HG02973 (cell line): ENCODE results near the gene SREBF2.
"Not testable (repeated sequence)": the region's sequence is repeated elsewhere in the genome, so short reads cannot be mapped to it uniquely, and the experiment has no call there.

Source experiments
- ATAC-seq: cut with Tn5 transposase; IDR thresholded peaks from one replicate; pipeline ENCODE4 v1.9.1; 2021; ENCODE audit warnings: moderate library complexity; ENCODE audit not compliant: unreplicated experiment

Gene SREBF2

DNA sequence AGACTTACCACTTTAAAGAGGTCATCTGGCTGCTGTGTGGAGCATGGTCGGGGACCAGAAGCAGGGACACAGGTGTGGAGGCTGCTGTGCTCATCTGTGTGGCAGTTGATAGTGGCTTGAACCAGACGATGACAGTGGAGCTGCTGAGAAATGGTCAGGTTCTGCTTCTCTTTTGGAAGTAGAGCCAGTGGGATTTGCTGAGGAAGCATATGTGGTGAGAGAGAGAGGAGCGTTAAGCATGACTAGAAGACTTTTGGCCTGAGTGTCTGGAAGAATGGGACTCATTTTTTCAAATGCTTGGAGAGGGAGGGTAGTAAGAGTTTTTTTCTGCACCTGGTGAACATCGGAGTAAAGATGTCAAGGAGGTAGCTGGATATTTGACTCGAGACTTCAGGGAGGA, 12.5 kb upstream of the SREBF2 start:
- ATAC-seq = no peak

DNA sequence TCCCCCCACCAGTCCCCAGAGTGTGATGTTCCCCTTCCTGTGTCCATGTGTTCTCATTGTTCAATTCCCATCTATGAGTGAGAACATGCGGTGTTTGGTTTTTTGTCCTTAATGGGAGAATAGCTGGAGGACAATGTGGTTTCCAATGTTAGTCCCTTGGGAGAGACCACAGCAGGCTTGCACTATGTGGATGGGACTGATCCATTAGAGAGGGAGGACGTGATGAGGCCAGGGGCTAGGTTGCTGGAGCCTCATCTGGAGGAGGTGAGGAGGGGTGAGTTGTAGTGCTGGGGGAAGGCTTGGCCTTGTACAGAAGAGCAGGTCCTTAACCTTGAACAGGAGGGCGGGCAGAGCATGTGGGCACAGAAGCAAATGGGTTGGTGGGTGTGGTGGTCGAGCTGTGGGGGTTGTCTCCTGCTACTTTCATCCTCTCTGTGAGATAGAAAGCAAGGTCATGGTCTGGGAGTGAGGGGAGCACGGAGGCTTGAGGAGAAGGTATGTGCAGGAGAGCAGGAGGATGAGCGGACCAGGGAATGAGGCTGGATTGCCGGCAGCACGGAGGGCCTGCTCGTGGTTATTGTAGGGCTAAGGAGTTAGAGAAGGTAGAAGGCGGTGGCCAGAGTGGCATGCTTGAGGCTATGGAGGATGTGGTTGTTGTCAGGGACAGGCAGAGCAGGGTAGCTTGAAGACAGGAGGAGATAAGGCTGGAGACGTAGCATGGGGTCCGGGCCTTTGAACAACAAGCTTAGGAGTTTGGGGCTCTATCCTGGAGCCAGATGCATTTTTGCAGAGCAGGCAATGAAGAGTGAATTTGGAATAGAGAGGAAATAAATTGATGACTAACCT, 11.2 kb upstream of the SREBF2 start:
- no peak for ATAC-seq

GRCh38 chr22:41822317-41823057, 10.4 kb upstream of the SREBF2 start:
- ATAC-seq = no peak

DNA sequence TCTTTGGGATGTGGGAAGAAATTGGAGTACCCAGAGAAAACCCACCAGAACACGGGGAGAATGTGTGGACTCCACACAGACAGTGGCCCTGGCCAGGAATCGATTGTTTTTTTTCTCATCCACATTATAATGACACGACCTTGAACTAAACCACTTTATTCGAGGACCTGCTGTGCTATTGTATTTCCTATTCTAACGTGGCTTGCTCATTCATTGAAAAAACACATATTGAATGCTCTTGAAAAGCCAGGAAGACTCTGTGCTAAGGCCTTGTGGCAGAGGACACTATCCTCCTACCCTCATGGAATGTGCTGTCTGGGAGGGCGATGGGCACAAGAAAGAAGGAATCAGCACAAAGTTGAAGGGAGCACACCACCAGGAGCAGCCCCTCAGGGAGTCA, 9.1 kb upstream of the SREBF2 start:
- no peak for ATAC-seq

DNA sequence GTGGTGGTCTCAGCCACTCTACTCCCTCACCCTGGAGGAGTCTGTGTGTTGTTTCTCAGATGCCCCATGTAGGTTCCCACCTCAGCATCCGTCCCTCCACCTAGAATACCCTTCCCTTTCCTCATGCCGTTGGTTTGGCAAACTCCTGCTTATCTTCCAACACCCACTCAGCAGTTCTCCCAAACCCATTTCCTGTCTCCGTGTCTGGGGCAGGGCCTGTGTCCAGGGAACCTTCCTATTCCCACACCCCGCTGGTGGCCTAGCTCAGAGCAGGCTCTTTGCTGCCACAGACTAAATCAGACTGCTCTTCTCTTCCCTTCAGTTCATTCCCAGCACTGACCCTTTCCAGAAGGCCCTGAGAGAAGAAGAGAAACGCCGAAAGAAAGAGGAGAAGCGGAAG, 7.5 kb upstream of the SREBF2 start:
- ATAC-seq = no peak

- ATAC-seq = no peak
Measured at GRCh38 chr22:41826021-41826420, 6.9 kb upstream of the SREBF2 start.

DNA sequence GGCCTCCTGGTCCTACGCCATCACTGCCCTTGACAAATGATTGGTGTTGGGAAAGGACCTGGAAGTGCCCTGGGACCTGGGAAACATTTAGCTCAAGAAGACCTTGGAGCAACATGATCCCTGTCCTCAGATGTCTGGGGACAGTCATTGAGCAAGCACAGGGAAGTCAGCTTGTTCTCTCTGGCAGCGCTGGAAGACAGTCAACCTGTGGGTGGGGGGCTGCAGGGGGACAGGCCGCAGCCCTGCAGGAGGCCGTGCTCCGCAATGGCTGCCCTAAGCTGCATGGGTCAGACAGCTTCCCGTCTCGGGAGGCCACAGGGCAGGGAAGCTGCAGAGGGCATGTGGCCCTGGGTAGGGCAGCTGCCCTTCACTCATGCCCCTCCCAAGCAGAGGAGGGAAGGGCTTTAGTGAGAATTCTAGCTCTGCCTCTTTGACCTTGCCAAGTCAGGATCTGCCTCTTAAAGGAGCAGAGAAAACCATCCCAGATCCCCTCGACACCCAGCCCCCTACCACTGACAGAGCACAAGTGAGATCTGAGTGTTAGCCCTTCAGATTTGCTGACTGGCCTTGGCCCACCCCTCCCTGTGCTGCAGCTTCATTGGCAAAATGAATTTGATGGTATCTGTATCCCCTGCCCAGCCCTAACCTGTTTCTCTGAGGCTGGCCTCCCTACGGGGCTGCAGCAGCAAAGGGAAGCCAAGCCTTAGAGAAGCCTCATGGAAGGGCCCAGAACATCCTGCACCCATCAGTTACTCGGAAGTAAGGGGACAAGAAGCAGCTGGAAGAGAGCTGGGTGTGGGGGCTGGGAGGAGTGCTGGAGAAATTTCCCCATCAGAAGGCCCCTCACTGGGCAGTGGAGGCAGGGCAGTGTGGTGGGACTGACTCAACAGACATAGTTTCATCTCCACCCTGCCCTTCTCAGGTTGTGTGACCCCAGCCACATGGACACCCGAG, 6.2 kb upstream of the SREBF2 start:
- no peak for ATAC-seq

- no peak for ATAC-seq
Measured at GRCh38 chr22:41827671-41828070, 5.2 kb upstream of the SREBF2 start.

- no peak for ATAC-seq
Measured at GRCh38 chr22:41828516-41828915, 4.4 kb upstream of the SREBF2 start.

DNA sequence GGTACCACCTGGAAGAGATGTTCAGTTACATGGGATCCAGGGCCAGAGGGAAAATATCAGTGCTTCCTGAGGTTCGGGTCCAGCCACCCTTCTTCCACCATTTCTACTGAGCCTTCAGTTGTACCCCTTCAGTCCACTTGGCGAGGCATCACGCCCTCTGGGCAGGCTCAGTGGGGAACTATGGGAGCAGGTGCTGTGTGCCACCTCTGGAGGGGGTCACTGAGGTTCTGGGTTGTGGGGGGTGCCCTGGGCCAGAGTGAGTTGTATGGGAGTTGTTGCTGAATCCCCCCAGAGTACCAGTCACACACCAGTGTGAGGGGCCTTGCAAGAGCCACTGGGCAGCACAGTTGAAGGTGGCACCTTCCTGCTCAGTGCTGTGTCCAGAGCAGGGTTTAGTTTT, 2.7 kb upstream of the SREBF2 start:
- ATAC-seq = no peak

DNA sequence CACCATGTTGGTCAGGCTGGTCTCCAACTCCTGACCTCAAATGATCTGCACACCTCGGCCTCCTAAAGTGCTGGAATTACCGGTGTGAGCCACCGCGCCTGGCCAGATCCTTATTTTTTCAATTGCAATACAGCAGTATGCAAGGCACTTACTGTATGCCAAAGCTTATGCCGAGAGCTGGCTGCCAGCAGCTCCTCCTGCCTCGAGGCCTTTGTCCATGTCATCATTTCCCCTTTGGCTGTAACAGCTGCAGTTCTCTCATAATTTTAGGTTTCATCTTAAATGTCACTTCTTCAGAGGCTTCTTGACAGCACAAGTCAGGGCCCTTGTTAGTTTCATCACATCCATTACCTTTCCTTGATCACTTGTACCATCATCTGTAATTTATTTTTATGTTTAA, 1.5 kb upstream of the SREBF2 start:
- ATAC-seq = no peak

DNA sequence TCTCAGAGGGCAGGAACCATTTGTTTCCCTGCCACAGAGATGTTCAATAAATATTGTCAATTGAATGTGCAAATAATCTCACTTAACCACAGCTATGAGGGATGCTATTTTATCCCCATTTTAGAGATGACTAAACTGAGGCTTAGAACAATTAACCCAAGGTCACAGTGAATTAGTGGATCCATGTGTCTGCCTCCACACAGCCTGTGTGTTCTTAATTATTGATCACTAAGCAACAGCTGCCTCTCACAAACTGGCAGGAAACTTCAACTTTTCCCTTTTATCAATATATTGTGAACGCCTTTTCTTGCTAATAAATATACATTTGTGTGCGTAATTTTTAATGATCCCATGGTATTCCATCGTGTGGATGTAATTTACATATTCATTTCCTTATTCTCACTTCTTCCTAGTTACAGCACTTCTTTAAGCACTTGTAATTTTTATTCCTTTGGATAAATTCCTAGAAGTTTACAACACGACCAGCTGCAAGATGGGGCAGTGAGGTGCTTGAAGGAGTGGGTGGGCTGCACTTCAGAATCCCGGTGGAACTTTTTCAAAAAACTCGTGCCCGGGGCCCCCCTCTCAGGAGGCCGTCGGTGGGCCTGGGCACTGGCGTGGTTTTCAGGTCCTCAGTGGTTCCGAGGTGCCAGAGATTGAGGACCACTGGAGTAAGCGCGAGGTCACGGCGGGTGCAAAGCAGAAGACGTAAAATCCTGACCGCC, 915 bp upstream of the SREBF2 start:
- no peak for ATAC-seq

GRCh38 chr22:41833369-41834004, 582 bp downstream of the SREBF2 start:
- peak; percentile 21 for ATAC-seq

- ATAC-seq = no peak
Measured at GRCh38 chr22:41834005-41834944, 1.4 kb downstream of the SREBF2 start.

DNA sequence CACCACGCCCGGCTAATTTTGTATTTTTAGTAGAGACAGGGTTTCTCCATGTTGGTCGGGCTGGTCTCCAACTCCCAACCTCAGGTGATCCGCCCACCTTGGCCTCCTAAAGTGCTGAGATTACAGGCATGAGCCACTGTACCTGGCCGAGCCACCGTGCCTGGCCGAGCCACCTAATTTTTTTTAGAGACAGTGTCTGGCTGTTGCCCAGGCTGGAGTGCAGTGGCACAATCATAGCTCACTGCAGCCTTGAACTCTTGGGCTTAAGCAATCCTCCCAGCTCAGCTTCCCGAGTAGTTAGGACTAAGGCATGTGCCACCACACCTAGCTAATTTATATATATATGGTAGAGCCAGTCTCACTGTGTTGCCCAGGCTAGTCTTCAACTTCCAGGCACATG, 2.6 kb downstream of the SREBF2 start:
- ATAC-seq = not testable (repeated sequence)

DNA sequence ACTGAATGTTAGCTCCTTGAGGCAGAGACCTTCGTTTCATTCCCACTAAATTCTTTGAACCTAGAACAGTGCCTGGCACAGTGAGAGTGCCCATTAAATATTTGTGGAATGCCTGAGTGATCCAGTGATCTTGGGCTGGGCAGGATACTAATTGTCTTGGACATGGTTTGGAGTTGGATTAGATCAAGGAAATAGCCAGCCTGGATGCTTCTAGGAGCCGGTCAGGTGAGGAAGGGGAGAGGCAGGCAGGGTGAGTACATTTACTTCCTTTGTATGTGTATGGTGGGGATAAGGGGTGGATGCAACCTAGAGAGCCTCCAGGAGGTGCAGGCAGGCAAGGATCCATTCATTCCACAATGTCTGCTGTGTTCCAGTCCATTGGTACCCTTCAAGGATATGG, 3.6 kb downstream of the SREBF2 start:
- ATAC-seq = no peak

DNA sequence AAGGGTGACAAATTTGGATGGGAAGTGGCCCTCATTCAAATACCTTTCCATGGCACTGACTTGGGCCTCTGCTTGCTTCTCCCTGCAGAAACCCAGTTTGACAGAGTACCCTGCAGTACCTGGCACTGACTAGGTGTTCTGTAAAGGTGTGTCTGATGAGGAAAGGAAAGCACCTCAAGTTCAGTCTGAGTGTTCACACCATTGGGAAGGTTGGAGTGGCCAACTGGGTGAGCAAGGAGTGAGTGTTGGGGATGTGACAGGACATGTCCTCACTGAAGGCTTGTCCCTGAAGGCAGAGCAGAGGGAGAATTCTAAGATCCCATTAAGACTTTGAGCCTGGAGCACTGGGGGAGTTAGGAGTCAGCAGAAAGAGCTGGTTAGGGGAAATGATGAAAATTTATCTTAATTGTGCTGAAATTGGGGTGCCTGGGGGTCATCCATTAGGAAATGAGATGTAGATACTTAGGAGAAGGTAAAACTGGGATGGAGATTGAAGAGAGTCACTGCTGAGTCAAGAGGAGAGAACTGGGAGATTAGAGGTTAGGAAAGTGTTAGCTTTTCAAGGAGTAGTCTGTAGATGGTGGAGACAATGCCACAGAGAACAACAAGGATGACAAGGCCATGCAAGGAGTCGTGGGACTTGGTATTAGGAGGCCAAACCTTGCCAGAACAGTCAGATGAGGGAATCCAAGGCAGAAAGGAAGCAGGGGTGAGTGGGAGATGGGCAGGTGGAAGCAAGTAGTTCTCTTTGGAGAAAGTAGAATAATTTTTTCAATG, 6.1 kb downstream of the SREBF2 start:
- no peak for ATAC-seq

DNA sequence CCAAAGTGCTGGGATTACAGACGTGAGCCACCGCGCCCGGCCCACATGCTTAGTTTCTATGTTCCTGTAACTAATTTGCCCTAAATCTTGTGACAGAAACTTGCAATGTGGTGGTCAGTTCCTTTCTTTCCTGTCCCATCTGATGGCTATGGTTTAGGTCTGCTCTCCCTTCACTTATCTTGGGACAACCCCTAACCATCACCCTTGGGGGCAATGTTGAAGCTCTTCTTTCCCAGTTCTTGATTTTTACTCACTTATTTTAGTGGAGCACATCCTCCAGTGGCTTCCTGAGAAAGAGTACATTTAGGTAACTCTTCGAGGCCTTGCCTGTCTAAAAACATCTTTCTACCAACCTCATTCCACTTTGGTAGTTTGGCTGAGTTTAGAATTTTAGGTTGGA, 7.3 kb downstream of the SREBF2 start:
- ATAC-seq = no peak
